GM13976 (cell line): Measurements from ENCODE around the gene EPM2A.
A peak's percentile ranks its signal among the peaks of the same experiment; 100 is the strongest.
"Not testable (repeated sequence)": the region's sequence is repeated elsewhere in the genome, so short reads cannot be mapped to it uniquely, and the experiment has no call there.

Experiments used
- DNase-seq: peaks from one replicate; pipeline ENCODE4 v3.0.0; 2012; ENCODE audit warnings: low spot score
- in situ Hi-C: fragments of 300-500 bp; cut with MboI; formaldehyde crosslinking; loops from one replicate; pipeline ENCODE4 v1.12.0; 2022; ENCODE audit warnings: low sequenced_read_pairs, mixed read lengths, inconsistent platforms; ENCODE audit not compliant: unreplicated experiment
- TF ChIP-seq, protein P1 (sequence below): IDR thresholded peaks from 2 replicates; pipeline ENCODE4 v1.5.1; 2012; ENCODE audit warnings: borderline replicate concordance, mild to moderate bottlenecking; ENCODE audit not compliant: insufficient read depth; ENCODE audit errors: extremely low read depth, missing control alignments, control extremely low read depth

Gene EPM2A

DNA sequence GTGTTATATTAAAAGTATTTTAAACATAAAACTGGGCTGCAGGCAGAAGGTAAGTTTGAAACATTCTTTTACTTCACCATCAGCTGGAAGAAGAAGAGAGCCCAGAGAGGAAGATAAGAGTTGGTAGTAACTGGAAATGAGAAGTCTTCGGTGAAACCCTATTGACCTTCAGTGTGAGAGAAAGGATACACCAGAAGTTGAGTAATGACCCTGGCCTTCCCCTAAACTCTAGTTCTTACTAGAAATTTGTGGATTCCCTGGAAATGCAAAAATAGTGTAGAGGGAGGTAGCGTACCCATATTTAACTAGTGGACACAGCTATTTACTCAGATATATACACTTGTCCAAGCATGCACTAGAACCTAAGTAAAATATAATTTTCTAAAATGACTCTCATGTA lies 8.0 kb upstream of the EPM2A start:
- in situ Hi-C loops = no loop called here
- no peak for DNase-seq
- TF ChIP-seq, protein P1, sequence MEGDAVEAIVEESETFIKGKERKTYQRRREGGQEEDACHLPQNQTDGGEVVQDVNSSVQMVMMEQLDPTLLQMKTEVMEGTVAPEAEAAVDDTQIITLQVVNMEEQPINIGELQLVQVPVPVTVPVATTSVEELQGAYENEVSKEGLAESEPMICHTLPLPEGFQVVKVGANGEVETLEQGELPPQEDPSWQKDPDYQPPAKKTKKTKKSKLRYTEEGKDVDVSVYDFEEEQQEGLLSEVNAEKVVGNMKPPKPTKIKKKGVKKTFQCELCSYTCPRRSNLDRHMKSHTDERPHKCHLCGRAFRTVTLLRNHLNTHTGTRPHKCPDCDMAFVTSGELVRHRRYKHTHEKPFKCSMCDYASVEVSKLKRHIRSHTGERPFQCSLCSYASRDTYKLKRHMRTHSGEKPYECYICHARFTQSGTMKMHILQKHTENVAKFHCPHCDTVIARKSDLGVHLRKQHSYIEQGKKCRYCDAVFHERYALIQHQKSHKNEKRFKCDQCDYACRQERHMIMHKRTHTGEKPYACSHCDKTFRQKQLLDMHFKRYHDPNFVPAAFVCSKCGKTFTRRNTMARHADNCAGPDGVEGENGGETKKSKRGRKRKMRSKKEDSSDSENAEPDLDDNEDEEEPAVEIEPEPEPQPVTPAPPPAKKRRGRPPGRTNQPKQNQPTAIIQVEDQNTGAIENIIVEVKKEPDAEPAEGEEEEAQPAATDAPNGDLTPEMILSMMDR = no peak

DNA sequence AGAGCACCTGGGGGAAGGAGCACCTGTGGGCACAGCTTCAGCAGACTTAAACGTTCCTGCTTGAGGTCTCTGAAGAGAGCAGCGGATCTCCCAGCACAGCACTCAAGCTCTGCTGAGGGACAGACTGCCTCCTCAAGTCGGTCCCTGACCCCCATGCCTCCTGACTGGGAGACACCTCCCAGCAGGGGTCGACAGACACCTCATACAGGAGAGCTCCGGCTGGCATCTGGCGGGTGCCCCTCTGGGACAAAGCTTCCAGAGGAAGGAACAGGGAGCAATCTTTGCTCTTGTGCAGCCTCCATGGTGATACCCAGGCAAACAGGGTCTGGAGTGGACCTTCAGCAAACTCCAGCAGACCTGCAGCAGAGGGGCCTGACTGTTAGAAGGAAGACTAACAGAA lies 7.2 kb upstream of the EPM2A start:
- DNase-seq, in situ Hi-C loops: not testable (repeated sequence)

DNA sequence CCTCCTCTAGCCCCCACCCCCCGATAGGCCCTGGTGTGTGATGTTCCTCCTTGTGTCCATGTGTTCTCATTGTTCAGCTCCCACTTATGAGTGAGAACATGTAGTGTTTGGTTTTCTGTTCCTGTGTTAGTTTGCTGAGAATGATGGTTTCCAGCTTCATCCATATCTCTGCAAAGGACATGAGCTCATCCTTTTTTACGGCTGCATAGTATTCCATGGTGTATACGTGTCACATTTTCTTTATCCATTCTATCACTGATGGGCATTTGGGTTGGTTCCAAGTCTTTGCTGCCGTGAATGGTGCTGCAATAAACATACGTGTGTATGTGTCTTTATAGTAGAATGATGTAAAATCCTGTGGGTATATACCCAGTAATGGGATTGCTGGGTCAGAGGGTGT lies 4.4 kb upstream of the EPM2A start:
- not testable (repeated sequence) for DNase-seq

DNA sequence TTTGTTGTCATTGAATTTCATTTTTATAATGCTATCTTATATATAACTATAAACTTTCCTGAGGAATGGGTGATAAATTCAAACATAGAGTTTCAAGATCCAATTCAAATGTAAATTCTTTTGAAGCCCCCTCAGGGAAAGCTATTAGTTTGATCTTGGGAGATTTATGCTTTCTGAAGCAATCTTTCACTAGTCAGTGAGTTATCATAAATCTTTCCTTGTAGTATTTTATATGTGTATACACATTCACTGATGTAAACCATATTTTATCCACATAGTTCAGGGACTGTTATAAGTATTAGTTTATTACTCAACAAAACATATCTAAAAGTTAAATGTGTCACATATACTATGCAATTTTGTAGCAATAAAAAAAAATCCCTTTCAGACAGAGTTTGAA lies 2.9 kb upstream of the EPM2A start:
- DNase-seq = no peak
- in situ Hi-C loops = no loop called here
- TF ChIP-seq, protein P1 = no peak

More for the DNA sequence above, 4.4 kb upstream of the EPM2A start:
- in situ Hi-C loops = not testable (repeated sequence)

DNA sequence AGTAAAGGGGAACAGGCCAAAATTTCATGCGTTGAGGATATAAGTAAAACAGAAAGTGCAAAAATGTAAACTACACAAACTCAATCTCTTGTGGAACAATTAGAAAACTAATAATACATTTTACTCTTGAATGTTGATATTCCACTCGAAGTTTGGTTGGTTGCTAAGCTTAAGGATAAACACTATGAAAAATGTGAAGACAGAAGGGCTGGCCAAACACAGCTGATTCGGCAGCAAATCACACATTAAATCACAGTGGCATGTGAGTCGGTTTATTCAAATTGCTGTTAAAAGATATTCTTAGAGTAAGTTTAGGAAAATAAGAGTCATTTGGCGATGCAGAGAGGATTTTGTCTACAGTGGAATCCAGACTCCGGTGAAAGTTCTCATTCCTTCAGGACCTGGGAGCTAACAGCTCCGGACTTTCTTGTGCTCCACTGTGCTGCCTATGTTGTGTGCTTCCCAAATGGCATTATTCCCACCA lies 1.4 kb upstream of the EPM2A start:
- in situ Hi-C loops = no loop called here
- DNase-seq = no peak
- TF ChIP-seq, protein P1 = no peak

DNA sequence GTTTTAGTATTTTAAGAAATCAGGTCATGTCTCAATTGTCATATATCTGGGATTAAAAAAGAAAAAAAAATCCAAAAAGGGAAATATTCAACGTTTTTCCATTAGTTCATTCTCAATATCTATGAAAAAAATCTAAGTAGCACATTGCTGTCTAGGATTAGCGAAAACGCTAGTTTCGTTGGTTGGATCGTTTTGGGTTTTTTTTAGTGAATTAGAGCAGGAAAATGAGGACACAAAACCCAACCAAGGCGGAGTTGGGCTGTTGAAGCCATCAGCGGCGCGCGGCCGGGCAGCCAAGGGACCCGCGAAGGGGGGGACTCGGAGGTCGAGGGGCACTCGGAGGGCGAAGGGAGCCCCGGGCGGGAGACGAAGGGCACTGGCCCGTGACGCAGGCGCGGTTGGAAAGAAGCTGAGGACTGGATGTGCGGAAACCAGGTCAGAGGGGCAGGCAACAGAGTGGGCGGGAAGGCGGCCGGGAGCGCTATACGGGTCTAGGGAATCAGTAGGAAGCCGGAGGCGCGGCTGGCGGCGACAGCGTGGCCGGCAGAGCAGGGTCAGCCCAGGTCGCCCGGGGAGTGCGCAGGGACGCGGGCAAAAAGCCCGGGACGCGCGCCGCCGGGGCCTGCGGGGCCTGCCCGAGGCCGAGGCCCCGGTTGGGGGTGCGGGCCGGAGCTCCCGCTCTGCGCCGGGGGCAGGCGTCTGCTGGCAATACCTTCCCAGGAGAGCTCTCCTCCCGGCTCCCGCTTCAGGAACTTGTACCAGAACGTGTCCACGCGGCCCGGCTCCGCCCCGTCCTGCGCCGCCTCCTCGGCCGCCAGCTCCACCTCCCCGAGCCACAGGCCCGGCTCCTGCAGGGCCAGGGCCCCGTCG lies 599 bp downstream of the EPM2A start:
- in situ Hi-C loops = no loop called here
- TF ChIP-seq, protein P1 = no peak
- DNase-seq = peak; percentile 84

DNA sequence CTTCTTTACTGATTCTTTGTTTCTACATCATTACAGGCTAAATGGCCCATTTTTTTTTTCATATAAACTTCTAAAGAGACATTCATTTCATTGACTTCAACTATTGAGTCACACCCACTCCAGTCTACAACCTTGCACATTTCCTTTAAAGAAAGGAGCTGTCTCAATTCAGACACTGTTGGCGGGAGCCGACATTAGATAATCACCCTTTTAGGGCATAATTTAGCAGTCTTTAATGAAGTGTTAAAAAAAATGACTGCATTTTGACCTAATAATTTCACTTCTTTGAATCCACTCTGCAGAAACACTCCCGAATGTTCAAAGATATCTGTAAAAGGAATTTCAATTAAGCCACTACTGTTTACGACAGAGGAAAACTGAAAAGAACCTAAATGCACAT lies 1.5 kb downstream of the EPM2A start:
- in situ Hi-C loops = no loop called here

More for the DNA sequence above, 1.5 kb downstream of the EPM2A start:
- TF ChIP-seq, protein P1 = no peak
- no peak for DNase-seq
